HEK293T (cell line): Measurements from ENCODE around the gene SLC2A4RG.

Experiments used
- BHLHE40 ChIP-seq: fragments of 450-650 bp; IDR thresholded peaks from 2 replicates; pipeline ENCODE4 v1.6.1; 2016; ENCODE audit warnings: mild to moderate bottlenecking, moderate library complexity, borderline replicate concordance
- ELF4 ChIP-seq: fragments of 450-650 bp; IDR thresholded peaks from 2 replicates; pipeline ENCODE4 v1.6.1; 2017; ENCODE audit warnings: antibody characterized with exemption
- FOXA1 ChIP-seq: fragments of 450-650 bp; IDR thresholded peaks from 2 replicates; pipeline ENCODE4 v1.6.1; 2016; ENCODE audit warnings: mild to moderate bottlenecking
- FOXK2 ChIP-seq: fragments of 450-650 bp; IDR thresholded peaks from 2 replicates; pipeline ENCODE4 v1.6.1; 2016; ENCODE audit warnings: mild to moderate bottlenecking
- FOXM1 ChIP-seq: fragments of 450-650 bp; IDR thresholded peaks from 2 replicates; pipeline ENCODE4 v1.6.1; 2017; ENCODE audit warnings: mild to moderate bottlenecking, borderline replicate concordance
- L3MBTL2 ChIP-seq: fragments of 450-650 bp; conservative IDR thresholded peaks from 2 replicates; pipeline ENCODE4 v1.6.1; 2016; ENCODE audit warnings: mild to moderate bottlenecking
- LEF1 ChIP-seq: fragments of 450-650 bp; IDR thresholded peaks from 2 replicates; pipeline ENCODE4 v1.6.1; 2017; ENCODE audit warnings: mild to moderate bottlenecking, borderline replicate concordance
- SP1 ChIP-seq: fragments of 450-650 bp; IDR thresholded peaks from 2 replicates; pipeline ENCODE4 v1.6.1; 2017
- TARDBP ChIP-seq: fragments of 450-650 bp; IDR thresholded peaks from 2 replicates; pipeline ENCODE4 v1.6.1; 2016
- ZNF384 ChIP-seq: fragments of 450-650 bp; IDR thresholded peaks from 2 replicates; pipeline ENCODE4 v1.6.1; 2016
- TF ChIP-seq, protein P1 (sequence below): fragments of 450-650 bp; IDR thresholded peaks from 2 replicates; pipeline ENCODE4 v1.6.1; 2016

DNA sequence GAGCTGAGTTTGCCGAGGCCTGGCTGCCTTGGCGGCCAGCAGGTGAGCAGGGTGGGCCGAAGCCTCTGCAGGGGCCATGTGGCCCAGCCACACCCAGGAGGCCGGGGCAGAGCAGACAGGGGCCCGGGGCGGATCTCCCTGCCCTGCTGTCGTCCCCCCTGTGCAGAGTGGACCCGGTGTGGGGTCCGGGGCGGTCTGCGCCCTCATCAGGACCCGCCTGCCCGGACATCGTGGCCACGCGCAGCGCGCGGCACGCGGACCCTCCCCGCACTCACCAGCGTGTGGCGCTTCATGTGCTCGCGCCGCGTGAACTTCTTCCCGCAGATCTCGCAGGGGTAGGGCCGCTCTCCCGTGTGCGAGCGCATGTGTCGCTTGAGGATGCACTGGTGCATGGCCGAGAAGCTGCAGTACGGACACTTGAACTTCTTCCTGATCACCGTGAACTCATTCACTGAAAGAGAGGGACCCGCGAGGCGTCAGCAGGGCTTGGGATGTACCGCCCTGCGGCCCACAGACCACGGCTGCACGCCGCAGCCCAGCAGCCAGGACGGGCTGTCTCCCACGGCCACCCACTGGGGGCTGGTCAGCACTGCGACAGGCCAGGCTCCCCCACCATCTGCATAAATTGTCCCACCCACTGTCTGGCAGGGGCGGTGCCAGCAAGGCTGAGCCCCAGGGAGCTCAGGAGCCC lies 13.0 kb downstream of the SLC2A4RG start:
- TF ChIP-seq, protein P1, sequence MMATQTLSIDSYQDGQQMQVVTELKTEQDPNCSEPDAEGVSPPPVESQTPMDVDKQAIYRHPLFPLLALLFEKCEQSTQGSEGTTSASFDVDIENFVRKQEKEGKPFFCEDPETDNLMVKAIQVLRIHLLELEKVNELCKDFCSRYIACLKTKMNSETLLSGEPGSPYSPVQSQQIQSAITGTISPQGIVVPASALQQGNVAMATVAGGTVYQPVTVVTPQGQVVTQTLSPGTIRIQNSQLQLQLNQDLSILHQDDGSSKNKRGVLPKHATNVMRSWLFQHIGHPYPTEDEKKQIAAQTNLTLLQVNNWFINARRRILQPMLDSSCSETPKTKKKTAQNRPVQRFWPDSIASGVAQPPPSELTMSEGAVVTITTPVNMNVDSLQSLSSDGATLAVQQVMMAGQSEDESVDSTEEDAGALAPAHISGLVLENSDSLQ = no peak
- TF ChIP-seq LEF1 = no peak
- TF ChIP-seq FOXM1 = no peak
- no peak for TF ChIP-seq SP1
- no peak for TF ChIP-seq L3MBTL2
- no peak for TF ChIP-seq FOXK2
- TF ChIP-seq FOXA1 = no peak
- TF ChIP-seq TARDBP = no peak
- no peak for TF ChIP-seq ZNF384
- TF ChIP-seq ELF4 = no peak
- no peak for TF ChIP-seq BHLHE40
